NB4 (cell line): ENCODE data around the gene PMF1.

Source experiments
- DNase-seq: peaks from one replicate; pipeline ENCODE4 v3.0.0; 2010; ENCODE audit warnings: low read depth
- H3K4me3 ChIP-seq: one replicate; pipeline ENCODE4 v1.5.1; 2011; ENCODE audit warnings: mild to moderate bottlenecking, low read depth, low read length, moderate library complexity
- CTCF ChIP-seq: IDR thresholded peaks from one replicate; pipeline ENCODE4 v1.5.1; 2012; ENCODE audit warnings: low read depth, low read length
- MAX ChIP-seq: IDR thresholded peaks from 2 replicates; pipeline ENCODE4 v1.6.1; 2011; ENCODE audit warnings: low read depth, low read length
- MYC ChIP-seq: IDR thresholded peaks from 2 replicates; pipeline ENCODE4 v1.6.1; 2011; ENCODE audit warnings: low read depth, low read length
- POLR2A ChIP-seq: IDR thresholded peaks from 2 replicates; pipeline ENCODE4 v1.6.1; 2011; ENCODE audit warnings: mild to moderate bottlenecking; ENCODE audit not compliant: insufficient read length; ENCODE audit errors: extremely low read depth

The PMF1 gene

GRCh38 chr1:156284757-156285156 lies 72.0 kb downstream of the PMF1 start:
- TF ChIP-seq MAX (no peak), CTCF (no peak), POLR2A (no peak), MYC (no peak)
- no peak overlapping the region for H3K4me3 ChIP-seq
- peak; percentile 49 for DNase-seq

- no peak overlapping the region for H3K4me3 ChIP-seq
Observed at GRCh38 chr1:156285437-156285836, 72.6 kb downstream of the PMF1 start.

GRCh38 chr1:156286061-156286460 lies 73.3 kb downstream of the PMF1 start:
- TF ChIP-seq CTCF (no peak), POLR2A (no peak)
- H3K4me3 ChIP-seq: no peak overlapping the region
- no peak for DNase-seq

More at GRCh38 chr1:156285437-156285836, 72.6 kb downstream of the PMF1 start:
- DNase-seq: no peak
- TF ChIP-seq MAX (no peak), CTCF (no peak), MYC (no peak), POLR2A (no peak)
